GM23338 (cell line): ENCODE data around the gene FAM20A. TPM values are rescaled to one million over a fixed set of nuclear protein-coding genes. Genes with fewer than 3 reads are reported as not detected.

Experiments used
- ATAC-seq: fragments of 200-7000 bp; cut with Tn5 transposase; 3 replicates; pipeline ENCODE4 v1.9.1; 2020
- DNase-seq: peaks from one replicate; pipeline ENCODE4 v3.0.0-alpha.2; 2015; ENCODE audit warnings: low spot score
- H2AFZ ChIP-seq: fragments of 200-600 bp; sonication (generic); 2 replicates; pipeline ENCODE4 v1.8.0; 2016; ENCODE audit warnings: antibody characterized with exemption, mild to moderate bottlenecking, moderate library complexity
- H3F3A ChIP-seq: fragments of 200-600 bp; sonication (generic); replicated peaks from 2 replicates; pipeline ENCODE4 v1.8.0; 2017; ENCODE audit warnings: antibody characterized with exemption, mixed run types, low read depth
- H3K27ac ChIP-seq: fragments of 200-600 bp; sonication (generic); 2 replicates; pipeline ENCODE4 v1.6.1; 2016; ENCODE audit warnings: low read depth
- H3K27me3 ChIP-seq: fragments of 200-600 bp; sonication (generic); 2 replicates; pipeline ENCODE4 v1.8.0; 2016; ENCODE audit warnings: mild to moderate bottlenecking, mixed run types, moderate library complexity; ENCODE audit not compliant: insufficient read depth
- H3K36me3 ChIP-seq: fragments of 200-600 bp; sonication (generic); 2 replicates; pipeline ENCODE4 v1.8.0; 2016; ENCODE audit warnings: mild to moderate bottlenecking; ENCODE audit not compliant: insufficient read depth
- H3K4me1 ChIP-seq: fragments of 200-600 bp; sonication (generic); 2 replicates; pipeline ENCODE4 v1.8.0; 2016; ENCODE audit warnings: mild to moderate bottlenecking, moderate library complexity; ENCODE audit not compliant: insufficient read depth
- H3K4me2 ChIP-seq: fragments of 200-600 bp; sonication (generic); 2 replicates; pipeline ENCODE4 v1.7.1; 2017; ENCODE audit warnings: mixed run types
- H3K4me3 ChIP-seq: fragments of 200-600 bp; sonication (generic); 2 replicates; pipeline ENCODE4 v1.6.1; 2016; ENCODE audit warnings: mixed run types
- H3K79me2 ChIP-seq: fragments of 200-600 bp; sonication (generic); replicated peaks from 2 replicates; pipeline ENCODE4 v1.8.0; 2017; ENCODE audit warnings: mild to moderate bottlenecking; ENCODE audit not compliant: insufficient read depth
- H3K9me2 ChIP-seq: fragments of 200-600 bp; sonication (generic); 2 replicates; pipeline ENCODE4 v1.8.0; 2017; ENCODE audit not compliant: insufficient read depth
- H4K20me1 ChIP-seq: fragments of 200-600 bp; sonication (generic); replicated peaks from 2 replicates; pipeline ENCODE4 v1.8.0; 2017; ENCODE audit warnings: mild to moderate bottlenecking; ENCODE audit not compliant: insufficient read depth
- H3K27ac Mint-ChIP-seq: 2 replicates; pipeline ENCODE4 v1.8.0; 2020; ENCODE audit warnings: inconsistent platforms, mild to moderate bottlenecking, moderate library complexity, mixed read lengths
- H3K27me3 Mint-ChIP-seq: 3 replicates; pipeline ENCODE4 v1.8.0; 2022; ENCODE audit warnings: low read depth, mild to moderate bottlenecking, moderate library complexity, mixed read lengths, inconsistent platforms; ENCODE audit not compliant: insufficient read depth, poor library complexity
- H3K36me3 Mint-ChIP-seq: 3 replicates; pipeline ENCODE4 v1.8.0; 2021; ENCODE audit warnings: low read depth, mild to moderate bottlenecking, inconsistent platforms, moderate library complexity, mixed read lengths
- H3K4me1 Mint-ChIP-seq: 3 replicates; pipeline ENCODE4 v1.8.0; 2020; ENCODE audit warnings: mild to moderate bottlenecking, inconsistent platforms, mixed read lengths
- H3K4me3 Mint-ChIP-seq: 3 replicates; pipeline ENCODE4 v1.8.0; 2021; ENCODE audit warnings: moderate library complexity, mild to moderate bottlenecking, inconsistent platforms, mixed read lengths
- H3K9me3 Mint-ChIP-seq: 3 replicates; pipeline ENCODE4 v1.8.0; 2020; ENCODE audit warnings: moderate library complexity, mild to moderate bottlenecking, inconsistent platforms, mixed read lengths
- CREB1 ChIP-seq: fragments of 250-450 bp; sonication (Bioruptor Pico); IDR thresholded peaks from 2 replicates; pipeline ENCODE4 v1.5.0; 2020; ENCODE audit warnings: low read depth, mild to moderate bottlenecking, moderate library complexity
- CTCF ChIP-seq, 2 experiments: fragments of 200-600 bp in 1 of 2; sonication (generic) in 1 of 2; conservative IDR thresholded peaks; 2 replicates each; pipeline versions ENCODE4 v1.5.1 to v1.6.1; 2016 to 2017; ENCODE audit warnings: antibody characterized with exemption in 2 of 2, low read depth in 2 of 2, mild to moderate bottlenecking in 2 of 2, moderate library complexity in 1 of 2
- ETS1 ChIP-seq: IDR thresholded peaks from 2 replicates; pipeline ENCODE4 v1.6.1; 2016; ENCODE audit warnings: antibody characterized with exemption
- EZH2 ChIP-seq: fragments of 200-600 bp; sonication (generic); IDR thresholded peaks from one replicate; pipeline ENCODE4 v1.8.0; 2017; ENCODE audit warnings: antibody characterized with exemption, mild to moderate bottlenecking, low read depth; ENCODE audit not compliant: unreplicated experiment
- EZH2phosphoT487 ChIP-seq: fragments of 200-600 bp; sonication (generic); IDR thresholded peaks from one replicate; pipeline ENCODE4 v1.8.1; 2018; ENCODE audit warnings: antibody characterized with exemption; ENCODE audit not compliant: unreplicated experiment
- JUNB ChIP-seq: IDR thresholded peaks from one replicate; pipeline ENCODE4 v1.6.1; 2016; ENCODE audit warnings: antibody characterized with exemption; ENCODE audit not compliant: unreplicated experiment
- NANOG ChIP-seq: IDR thresholded peaks from 2 replicates; pipeline ENCODE4 v1.6.1; 2016; ENCODE audit warnings: antibody characterized with exemption, borderline replicate concordance
- POLR2AphosphoS5 ChIP-seq: IDR thresholded peaks from 2 replicates; pipeline ENCODE4 v1.6.1; 2016; ENCODE audit warnings: antibody characterized with exemption, low read depth
- STAT1 ChIP-seq: IDR thresholded peaks from one replicate; pipeline ENCODE4 v1.6.1; 2016; ENCODE audit warnings: antibody characterized with exemption; ENCODE audit not compliant: unreplicated experiment
- ZNF114 ChIP-seq: fragments of 250-450 bp; sonication (Bioruptor Pico); IDR thresholded peaks from 2 replicates; pipeline ENCODE4 v1.5.0; 2020; ENCODE audit warnings: mild to moderate bottlenecking, moderate library complexity
- ZNF331 ChIP-seq: fragments of 250-450 bp; sonication (Bioruptor Pico); IDR thresholded peaks from 2 replicates; pipeline ENCODE4 v1.5.0; 2020; ENCODE audit warnings: low read depth, mild to moderate bottlenecking, moderate library complexity
- polyA plus RNA-seq: library from polyadenylated mRNA; unstranded; fragments of >200 nt; fragmentation: Nextera tagmentation; extraction: Ambion mirVana; gene quantifications from 2 replicates; pipeline ENCODE4 v1.2.1, GENCODE V29; 2016
- total RNA-seq: library from RNA; depleted of rRNA; stranded (reverse); fragments of >200 nt; shearing (Covaris generic); gene quantifications from 2 replicates; pipeline ENCODE4 v1.2.3, GENCODE V29; 2014
- TF ChIP-seq, protein P1 (sequence below): fragments of 250-450 bp; sonication (Bioruptor Pico); IDR thresholded peaks from 2 replicates; pipeline ENCODE4 v1.5.0; 2020; ENCODE audit warnings: mild to moderate bottlenecking, moderate library complexity
- TF ChIP-seq, protein P2 (sequence below): IDR thresholded peaks from one replicate; pipeline ENCODE4 v1.6.1; 2018; ENCODE audit warnings: antibody characterized with exemption; ENCODE audit not compliant: unreplicated experiment

The FAM20A gene
- total and polyA plus RNA-seq, 2 experiments from 2014 or later: 1.3 to 1.6 TPM

DNA sequence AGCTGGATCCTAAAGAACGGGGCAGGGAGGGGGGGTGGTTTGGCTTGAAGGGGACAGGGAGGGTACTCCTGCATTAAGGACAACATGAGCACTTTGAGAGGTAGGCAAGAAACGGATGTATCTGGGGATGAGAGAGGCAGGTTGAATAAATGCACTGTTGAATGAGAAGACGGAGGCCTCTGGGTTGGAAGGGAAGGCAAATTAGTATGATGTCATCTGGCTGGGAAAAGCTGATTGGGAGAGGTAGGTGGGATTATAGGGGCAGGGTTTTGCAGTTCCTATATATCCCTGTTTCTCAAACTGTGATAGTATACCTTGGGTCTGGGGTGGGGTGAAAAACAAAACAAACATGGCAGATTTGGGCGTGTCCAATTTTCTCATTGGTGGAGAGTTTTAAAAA, 44.6 kb downstream of the FAM20A start:
- DNase-seq: no peak
- TF ChIP-seq EZH2phosphoT487 (no peak), ZNF331 (CRISPR knock-in tag) (no peak), ETS1 (no peak), ZNF114 (CRISPR knock-in tag) (no peak), NANOG (no peak), CTCF (conservative IDR thresholded peaks at IDR 0.05; ENCODE audit: low read depth in 2 of 2) (no peak), CREB1 (CRISPR knock-in tag) (no peak), POLR2AphosphoS5 (no peak), EZH2 (no peak), JUNB (no peak), STAT1 (no peak)
- TF ChIP-seq, protein P1, sequence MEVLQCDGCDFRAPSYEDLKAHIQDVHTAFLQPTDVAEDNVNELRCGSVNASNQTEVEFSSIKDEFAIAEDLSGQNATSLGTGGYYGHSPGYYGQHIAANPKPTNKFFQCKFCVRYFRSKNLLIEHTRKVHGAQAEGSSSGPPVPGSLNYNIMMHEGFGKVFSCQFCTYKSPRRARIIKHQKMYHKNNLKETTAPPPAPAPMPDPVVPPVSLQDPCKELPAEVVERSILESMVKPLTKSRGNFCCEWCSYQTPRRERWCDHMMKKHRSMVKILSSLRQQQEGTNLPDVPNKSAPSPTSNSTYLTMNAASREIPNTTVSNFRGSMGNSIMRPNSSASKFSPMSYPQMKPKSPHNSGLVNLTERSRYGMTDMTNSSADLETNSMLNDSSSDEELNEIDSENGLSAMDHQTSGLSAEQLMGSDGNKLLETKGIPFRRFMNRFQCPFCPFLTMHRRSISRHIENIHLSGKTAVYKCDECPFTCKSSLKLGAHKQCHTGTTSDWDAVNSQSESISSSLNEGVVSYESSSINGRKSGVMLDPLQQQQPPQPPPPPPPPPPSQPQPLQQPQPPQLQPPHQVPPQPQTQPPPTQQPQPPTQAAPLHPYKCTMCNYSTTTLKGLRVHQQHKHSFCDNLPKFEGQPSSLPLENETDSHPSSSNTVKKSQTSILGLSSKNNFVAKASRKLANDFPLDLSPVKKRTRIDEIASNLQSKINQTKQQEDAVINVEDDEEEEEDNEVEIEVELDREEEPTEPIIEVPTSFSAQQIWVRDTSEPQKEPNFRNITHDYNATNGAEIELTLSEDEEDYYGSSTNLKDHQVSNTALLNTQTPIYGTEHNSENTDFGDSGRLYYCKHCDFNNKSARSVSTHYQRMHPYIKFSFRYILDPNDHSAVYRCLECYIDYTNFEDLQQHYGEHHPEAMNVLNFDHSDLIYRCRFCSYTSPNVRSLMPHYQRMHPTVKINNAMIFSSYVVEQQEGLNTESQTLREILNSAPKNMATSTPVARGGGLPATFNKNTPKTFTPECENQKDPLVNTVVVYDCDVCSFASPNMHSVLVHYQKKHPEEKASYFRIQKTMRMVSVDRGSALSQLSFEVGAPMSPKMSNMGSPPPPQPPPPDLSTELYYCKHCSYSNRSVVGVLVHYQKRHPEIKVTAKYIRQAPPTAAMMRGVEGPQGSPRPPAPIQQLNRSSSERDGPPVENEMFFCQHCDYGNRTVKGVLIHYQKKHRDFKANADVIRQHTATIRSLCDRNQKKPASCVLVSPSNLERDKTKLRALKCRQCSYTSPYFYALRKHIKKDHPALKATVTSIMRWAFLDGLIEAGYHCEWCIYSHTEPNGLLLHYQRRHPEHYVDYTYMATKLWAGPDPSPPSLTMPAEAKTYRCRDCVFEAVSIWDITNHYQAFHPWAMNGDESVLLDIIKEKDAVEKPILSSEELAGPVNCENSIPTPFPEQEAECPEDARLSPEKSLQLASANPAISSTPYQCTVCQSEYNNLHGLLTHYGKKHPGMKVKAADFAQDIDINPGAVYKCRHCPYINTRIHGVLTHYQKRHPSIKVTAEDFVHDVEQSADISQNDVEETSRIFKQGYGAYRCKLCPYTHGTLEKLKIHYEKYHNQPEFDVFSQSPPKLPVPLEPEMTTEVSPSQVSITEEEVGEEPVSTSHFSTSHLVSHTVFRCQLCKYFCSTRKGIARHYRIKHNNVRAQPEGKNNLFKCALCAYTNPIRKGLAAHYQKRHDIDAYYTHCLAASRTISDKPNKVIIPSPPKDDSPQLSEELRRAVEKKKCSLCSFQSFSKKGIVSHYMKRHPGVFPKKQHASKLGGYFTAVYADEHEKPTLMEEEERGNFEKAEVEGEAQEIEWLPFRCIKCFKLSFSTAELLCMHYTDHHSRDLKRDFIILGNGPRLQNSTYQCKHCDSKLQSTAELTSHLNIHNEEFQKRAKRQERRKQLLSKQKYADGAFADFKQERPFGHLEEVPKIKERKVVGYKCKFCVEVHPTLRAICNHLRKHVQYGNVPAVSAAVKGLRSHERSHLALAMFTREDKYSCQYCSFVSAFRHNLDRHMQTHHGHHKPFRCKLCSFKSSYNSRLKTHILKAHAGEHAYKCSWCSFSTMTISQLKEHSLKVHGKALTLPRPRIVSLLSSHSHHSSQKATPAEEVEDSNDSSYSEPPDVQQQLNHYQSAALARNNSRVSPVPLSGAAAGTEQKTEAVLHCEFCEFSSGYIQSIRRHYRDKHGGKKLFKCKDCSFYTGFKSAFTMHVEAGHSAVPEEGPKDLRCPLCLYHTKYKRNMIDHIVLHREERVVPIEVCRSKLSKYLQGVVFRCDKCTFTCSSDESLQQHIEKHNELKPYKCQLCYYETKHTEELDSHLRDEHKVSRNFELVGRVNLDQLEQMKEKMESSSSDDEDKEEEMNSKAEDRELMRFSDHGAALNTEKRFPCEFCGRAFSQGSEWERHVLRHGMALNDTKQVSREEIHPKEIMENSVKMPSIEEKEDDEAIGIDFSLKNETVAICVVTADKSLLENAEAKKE (CRISPR knock-in tag): no peak
- TF ChIP-seq, protein P2, sequence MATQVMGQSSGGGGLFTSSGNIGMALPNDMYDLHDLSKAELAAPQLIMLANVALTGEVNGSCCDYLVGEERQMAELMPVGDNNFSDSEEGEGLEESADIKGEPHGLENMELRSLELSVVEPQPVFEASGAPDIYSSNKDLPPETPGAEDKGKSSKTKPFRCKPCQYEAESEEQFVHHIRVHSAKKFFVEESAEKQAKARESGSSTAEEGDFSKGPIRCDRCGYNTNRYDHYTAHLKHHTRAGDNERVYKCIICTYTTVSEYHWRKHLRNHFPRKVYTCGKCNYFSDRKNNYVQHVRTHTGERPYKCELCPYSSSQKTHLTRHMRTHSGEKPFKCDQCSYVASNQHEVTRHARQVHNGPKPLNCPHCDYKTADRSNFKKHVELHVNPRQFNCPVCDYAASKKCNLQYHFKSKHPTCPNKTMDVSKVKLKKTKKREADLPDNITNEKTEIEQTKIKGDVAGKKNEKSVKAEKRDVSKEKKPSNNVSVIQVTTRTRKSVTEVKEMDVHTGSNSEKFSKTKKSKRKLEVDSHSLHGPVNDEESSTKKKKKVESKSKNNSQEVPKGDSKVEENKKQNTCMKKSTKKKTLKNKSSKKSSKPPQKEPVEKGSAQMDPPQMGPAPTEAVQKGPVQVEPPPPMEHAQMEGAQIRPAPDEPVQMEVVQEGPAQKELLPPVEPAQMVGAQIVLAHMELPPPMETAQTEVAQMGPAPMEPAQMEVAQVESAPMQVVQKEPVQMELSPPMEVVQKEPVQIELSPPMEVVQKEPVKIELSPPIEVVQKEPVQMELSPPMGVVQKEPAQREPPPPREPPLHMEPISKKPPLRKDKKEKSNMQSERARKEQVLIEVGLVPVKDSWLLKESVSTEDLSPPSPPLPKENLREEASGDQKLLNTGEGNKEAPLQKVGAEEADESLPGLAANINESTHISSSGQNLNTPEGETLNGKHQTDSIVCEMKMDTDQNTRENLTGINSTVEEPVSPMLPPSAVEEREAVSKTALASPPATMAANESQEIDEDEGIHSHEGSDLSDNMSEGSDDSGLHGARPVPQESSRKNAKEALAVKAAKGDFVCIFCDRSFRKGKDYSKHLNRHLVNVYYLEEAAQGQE: no peak
- H3K9me3 Mint-ChIP-seq: no peaks in the 10 kb centered on the region
- no peaks in the 10 kb centered on the region for H3K4me1 ChIP-seq
- no peak for ATAC-seq
- H3K4me2 ChIP-seq: no peak overlapping the region
- H2AFZ ChIP-seq: no peak overlapping the region
- no peaks in the 10 kb centered on the region for H3F3A ChIP-seq
- no peak overlapping the region for H3K27ac ChIP-seq
- H3K4me3 ChIP-seq: no peak overlapping the region
- H3K36me3 ChIP-seq: no peaks in the 10 kb centered on the region
- no peaks in the 10 kb centered on the region for H3K79me2 ChIP-seq
- no peaks in the 10 kb centered on the region for H3K4me1 Mint-ChIP-seq
- H3K27me3 ChIP-seq: no peaks in the 10 kb centered on the region
- no peaks in the 10 kb centered on the region for H3K36me3 Mint-ChIP-seq
- peaks cover 1% of the 10 kb centered on the region for H3K27me3 Mint-ChIP-seq
- H4K20me1 ChIP-seq: no peaks in the 10 kb centered on the region
- no peak overlapping the region for H3K4me3 Mint-ChIP-seq
- 0 out of 2 replicates have a peak, but pooled peaks cover 2% of the 10 kb centered on the region for H3K9me2 ChIP-seq
- H3K27ac Mint-ChIP-seq: no peak overlapping the region
